Head of caudate nucleus (tissue), 42 donors: ENCODE measurements around the gene TMEM132C.
A peak's percentile ranks its signal among the peaks of the same experiment; 100 is the strongest.
"Not testable (repeated sequence)": the region's sequence is repeated elsewhere in the genome, so short reads cannot be mapped to it uniquely, and the experiment has no call there.

Experiments used
- DNase-seq, 42 donors: peaks; one replicate each; pipeline versions ENCODE4 v3.0.0 to v3.0.0-alpha.2; 2020 to 2021; ENCODE audit warnings: mixed read lengths in 7 of 42
- intact Hi-C: fragments of 100-400 bp; cut with DNase I; formaldehyde crosslinking; loops from one replicate; pipeline ENCODE4 v1.15.0; 2022

Gene TMEM132C

DNA sequence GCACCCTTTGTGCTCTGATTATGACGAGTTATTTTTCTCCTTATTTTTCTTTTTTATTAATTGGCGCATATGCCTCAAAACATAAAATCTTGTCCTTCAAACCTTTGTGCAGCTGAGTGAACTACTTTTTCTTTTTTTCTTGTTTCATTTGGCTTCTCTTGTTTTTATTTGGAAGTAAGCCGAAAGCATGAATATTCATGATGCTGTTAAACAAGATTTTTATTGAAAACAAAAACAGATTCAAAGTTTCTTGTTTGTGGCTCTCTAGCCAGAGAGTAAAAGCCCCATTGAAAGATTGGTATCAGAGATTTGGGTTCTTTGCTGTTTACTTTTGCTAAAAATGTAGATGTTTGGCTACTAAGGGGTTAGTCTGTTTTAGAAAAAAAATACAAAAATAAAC is 183.8 kb downstream of the TMEM132C start:
- intact Hi-C loops: no loop called here
- DNase-seq: no peak

GRCh38 chr12:128455851-128456250 is 188.9 kb downstream of the TMEM132C start:
- no peak for DNase-seq
- intact Hi-C loops: no loop called here

DNA sequence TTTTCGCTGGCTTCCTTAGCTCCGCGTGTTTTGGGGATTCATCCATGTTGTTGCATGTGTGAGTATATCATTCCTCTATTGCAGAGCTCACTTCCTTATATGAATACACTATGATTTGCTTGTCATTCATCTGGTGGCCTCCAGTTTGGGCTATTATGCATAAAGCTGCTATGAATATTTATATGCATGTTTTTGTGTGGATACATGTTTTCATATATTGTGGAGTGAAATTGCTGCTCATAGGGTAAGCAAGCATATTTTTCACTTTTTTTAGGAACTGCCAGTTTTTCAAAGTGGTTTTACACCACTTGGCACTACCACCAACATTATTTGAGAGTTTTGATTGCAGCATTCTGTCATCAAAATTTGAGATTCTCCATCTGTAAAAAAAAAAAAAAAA is 190.0 kb downstream of the TMEM132C start:
- no peak for DNase-seq
- intact Hi-C loops: no loop called here

DNA sequence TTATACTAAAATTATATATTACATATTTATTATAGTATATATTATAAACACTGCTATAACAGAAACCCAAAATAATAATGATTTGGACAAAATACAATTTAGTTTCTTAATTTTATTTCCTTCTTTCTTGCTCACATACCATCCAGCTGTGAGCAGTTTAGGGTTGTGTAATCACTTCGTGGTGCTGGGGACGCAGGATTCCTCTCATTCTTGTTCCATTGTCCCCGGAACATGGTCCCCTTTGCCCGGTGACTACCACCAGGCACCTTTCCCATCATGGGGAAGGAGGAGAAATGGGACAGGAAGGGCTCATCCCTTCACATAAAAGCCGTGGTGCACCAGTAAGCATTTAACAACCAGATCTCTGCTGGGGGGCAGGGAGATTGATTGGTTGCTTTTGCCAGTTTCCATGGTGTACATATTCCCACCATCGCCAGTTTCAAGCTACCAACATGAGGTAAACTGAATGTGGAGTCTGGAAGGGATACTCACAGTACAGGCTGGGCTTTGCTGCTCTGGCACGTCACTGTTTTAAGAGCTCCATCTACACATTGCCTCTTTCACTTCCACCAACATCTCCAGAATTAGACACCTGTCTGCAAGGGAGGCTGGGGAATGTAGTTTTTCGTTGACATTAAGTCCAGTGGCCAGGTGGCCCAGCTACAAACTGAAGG is 191.5 kb downstream of the TMEM132C start:
- DNase-seq: no peak
- intact Hi-C loops: no loop called here

GRCh38 chr12:128459067-128459466 is 192.1 kb downstream of the TMEM132C start:
- DNase-seq: no peak
- intact Hi-C loops: no loop called here

DNA sequence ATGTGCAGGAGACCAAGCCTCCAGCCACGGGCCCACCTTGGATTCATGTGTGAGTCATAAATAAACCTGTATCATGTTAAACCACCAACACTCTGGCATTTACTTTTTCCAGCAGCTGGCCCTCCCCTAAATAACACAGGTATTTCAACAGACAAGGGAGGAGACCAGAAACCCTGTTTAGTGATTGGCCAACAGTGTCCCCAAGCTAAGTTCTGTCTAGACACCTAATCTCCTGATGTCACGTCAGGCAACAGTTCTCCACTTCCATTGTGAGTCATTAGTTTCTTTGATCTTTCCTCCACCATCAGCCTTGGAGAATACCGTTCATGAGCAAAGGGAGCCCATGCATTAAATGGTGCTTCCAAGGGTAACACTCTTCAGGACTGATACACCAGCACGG is 196.9 kb downstream of the TMEM132C start:
- no peak for DNase-seq

DNA sequence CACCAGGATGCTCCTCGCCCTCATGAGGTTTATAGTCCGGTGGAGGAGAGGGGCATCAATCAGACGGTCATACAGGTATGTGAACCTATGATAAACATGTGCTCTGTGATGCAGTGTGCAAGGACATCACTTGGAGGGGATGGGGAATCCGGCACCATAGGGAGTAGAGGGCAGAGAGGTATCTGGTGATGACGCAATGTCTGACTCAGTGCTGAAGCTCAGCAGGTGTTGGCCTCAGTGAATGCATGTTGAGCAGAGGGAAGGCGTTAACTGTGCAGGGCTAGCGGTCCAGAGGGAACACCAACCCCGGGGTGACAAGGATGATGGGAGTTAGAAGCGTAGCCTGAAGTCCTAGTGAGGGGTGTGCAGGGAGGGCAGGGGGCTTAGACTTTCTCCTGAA is 200.9 kb downstream of the TMEM132C start:
- DNase-seq: no peak
- intact Hi-C loops: no loop called here

More for the DNA sequence above, 196.9 kb downstream of the TMEM132C start:
- intact Hi-C loops: no loop called here

DNA sequence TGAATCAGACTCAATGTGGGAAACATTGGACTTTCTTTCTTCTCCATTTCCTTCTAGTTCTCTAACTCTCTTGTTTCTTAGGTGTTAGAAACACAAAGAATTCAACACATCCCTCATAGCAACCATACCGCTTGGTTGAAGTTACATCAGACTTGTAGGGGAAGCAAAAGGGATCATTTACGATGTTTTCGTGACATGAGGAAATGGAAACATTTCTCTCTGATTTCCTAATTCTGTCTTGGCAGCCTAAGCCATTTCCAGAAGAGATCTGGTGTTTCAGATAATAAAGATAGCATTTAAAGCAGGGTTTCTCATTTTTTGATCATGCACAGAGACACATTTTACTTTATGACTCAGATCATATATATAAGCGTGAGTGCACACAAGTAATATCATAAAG is 202.0 kb downstream of the TMEM132C start:
- intact Hi-C loops: no loop called here
- DNase-seq: no peak

DNA sequence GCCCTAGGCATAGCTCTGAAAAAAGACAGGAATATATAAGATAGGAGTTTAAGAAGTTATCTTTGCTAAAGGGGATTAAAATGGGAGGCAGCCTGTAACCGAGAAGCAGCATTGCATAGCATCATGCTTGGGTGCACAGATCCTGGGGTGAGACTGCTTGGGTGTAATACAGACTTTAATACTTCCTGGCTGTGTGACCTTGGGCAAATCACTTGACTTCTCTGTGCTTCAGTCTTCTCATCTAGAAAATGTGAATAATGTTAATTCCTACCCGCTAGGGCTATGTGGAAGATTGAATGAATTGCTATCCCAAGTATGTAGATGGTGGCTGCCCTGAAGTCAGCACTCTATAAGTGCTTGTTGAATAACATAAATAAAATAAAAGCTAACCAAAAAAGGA is 204.5 kb downstream of the TMEM132C start:
- intact Hi-C loops: no loop called here
- no peak for DNase-seq

DNA sequence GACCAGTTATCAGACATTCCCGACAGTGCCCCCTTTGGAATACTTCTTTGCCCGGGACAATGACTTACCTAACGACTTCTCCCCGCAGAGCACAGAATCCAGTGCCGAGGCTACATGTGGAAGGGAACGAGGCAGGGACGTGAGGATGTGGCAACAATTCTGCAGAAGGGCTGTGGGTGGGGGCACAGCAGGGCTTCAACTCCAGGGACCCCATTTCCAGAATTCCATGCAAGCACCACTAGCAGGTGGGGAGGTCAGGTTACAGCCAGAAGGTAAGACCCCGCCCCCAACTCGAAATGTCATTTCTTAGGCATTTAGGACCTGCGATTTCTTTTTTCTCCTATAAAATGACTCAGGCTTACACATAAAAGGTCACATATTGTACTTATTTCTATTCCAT is 207.9 kb downstream of the TMEM132C start:
- intact Hi-C loops: no loop called here
- peak in 2 of 42 donors; percentile 22 to 36 for DNase-seq

- peak in 2 of 42 donors; percentile 20 to 35 for DNase-seq
- intact Hi-C loops: no loop called here
Observed at GRCh38 chr12:128476266-128476665, 209.3 kb downstream of the TMEM132C start.

DNA sequence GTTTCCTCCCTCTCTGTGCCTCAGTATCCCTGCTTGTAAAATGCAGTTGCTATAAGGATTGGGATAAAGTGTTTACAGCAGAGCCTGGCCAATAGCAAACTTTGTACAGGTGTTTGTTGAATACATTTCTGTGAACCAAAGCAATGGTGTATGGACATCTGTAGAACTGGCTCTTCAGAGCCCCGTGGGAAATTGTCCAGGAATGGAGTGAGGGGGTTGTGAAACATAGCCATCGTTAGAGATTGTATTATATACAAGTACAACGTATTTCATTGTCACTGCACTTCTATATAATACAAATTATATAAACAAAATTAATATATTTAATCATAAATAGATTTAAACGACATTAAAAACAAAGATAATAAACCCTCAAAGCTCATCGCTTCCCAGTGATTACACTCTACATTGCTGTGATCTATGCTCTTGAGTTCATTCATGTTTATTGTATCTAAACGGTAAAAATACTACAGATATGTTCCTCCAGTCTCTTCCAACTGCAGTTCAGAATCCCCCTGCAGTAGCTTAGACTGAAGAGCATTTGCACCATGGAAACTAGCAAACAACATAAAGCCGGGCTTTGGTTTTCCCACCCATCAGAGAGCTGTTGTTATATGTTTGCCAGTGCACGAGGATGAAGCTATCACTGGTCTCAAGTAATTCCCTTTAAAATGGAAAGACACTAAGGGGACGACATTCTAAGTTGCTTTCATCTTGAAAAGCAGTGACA is 216.7 kb downstream of the TMEM132C start:
- DNase-seq: peak in 1 of 42 donors; percentile 1

GRCh38 chr12:128497376-128497775 is 230.4 kb downstream of the TMEM132C start:
- peak in 1 of 42 donors; percentile 16 for DNase-seq
- intact Hi-C loops: not testable (repeated sequence)

More for the DNA sequence above, 216.7 kb downstream of the TMEM132C start:
- intact Hi-C loops: no loop called here

DNA sequence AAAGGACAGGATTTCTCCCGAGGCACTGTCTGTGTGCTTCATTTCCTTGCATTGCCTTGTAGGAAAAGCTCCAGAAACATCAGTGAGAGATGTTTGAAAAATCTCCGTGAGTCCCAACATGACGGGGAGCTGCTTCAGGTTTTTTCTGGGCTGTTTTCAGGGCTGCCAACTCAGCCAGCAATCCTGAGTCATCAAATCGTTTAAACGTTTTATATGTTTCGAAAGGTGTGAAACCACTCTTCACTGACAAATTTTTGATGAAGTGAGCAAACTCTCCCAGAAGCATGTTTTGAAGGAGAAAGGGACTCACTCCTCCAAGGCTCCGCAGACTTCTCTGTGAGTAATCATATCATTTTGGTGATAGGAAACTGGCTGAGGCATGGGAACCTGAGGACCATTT is 240.5 kb downstream of the TMEM132C start:
- DNase-seq: peak in 1 of 42 donors; percentile 12

GRCh38 chr12:128509170-128509569 is 242.2 kb downstream of the TMEM132C start:
- DNase-seq: no peak
- intact Hi-C loops: no loop called here

More for the DNA sequence above, 240.5 kb downstream of the TMEM132C start:
- intact Hi-C loops: no loop called here

DNA sequence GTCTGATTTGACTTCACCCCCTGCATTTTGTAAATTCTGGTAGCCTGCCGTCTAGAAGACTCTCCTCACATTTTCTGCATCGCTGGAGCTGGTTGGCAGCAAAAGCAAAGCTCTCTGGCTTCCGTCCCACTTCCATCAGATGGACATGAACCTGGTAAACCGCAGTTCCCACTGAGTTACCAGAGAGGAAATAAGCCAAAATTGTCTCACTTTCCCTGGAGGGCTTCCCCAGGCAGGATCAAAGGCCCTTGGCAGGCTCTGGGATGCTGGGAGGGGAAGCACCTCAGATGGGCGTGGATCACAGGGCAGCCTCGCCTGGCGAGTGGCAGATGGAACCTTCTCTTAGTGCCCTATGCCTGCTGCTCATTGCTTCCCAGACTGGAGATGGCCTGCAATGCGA is 243.5 kb downstream of the TMEM132C start:
- DNase-seq: peak in 7 of 42 donors; percentile 10 to 54 (median 20)
- intact Hi-C loops: no loop called here

GRCh38 chr12:128513331-128513730 is 246.4 kb downstream of the TMEM132C start:
- intact Hi-C loops: no loop called here
- no peak for DNase-seq

DNA sequence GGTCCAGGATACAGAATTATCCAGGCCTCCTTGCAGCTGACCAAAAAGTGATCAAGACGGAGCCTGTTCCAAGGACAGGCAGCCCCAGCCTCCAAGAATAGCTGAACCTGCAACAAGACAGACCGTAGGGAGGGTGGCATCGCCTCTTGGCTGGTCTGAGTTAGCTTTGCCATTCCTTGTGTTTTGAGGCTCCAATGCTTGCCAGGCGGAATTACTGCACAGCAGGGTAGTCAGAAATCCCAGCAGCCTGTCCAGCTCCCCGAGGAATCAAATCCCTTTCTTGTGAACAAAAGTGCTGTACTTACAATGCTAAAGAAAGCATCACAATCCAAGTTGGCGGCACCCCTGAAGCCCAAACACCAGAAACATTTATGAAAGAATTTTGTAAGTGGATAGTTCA is 246.9 kb downstream of the TMEM132C start:
- peak in 13 of 42 donors; percentile 7 to 57 (median 19) for DNase-seq
- intact Hi-C loops: no loop called here

- DNase-seq: no peak
- intact Hi-C loops: no loop called here
Observed at GRCh38 chr12:128518644-128519043, 251.7 kb downstream of the TMEM132C start.

DNA sequence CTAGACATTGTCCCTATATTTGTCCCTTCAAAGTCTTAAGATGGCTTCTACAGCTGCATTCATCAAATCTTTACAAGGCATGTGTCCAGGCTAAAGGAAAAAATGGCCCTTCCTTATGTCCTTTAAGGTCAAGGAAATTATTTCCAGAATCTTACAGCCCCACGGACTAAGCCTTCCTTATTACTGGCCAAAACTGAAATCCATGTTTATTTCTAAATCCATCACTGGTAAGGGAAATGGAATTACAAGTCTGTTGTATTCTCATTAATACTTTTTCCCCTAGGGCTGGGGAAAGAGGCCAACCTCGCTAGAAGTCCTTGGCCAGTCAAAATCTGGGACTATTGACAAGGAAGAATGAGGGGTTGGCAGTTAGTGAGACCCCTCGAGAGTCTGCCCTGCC is 252.5 kb downstream of the TMEM132C start:
- intact Hi-C loops: no loop called here
- no peak for DNase-seq

DNA sequence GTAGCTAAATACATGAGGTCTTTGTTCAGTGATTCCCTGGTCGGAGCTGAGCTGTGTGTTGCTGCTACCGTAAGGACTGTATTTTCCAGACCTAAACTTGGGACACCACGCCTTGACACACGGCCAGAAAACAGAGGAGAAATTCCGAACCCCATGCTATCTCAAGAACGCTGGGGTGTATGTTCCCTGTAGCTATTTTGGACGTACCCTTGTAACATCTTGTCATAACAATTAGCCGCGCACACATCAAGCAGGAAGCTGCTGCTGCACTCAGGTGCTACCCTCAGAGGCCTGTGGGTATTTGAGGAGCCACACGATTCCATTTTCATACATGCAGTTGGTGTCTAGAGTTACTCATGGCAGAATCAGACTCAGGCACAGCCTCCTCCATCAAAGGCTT is 255.0 kb downstream of the TMEM132C start:
- intact Hi-C loops: no loop called here
- no peak for DNase-seq
